Hematopoietic multipotent progenitor cell treated with erythropoietin and hydrocortisone succinate and interleukin-3 and kit ligand, for 8 days (in vitro differentiated cells): Measurements from ENCODE around the gene RANBP17.
A peak's percentile ranks its signal among the peaks of the same experiment; 100 is the strongest.
"Not testable (repeated sequence)": the region's sequence is repeated elsewhere in the genome, so short reads cannot be mapped to it uniquely, and the experiment has no call there.

ENCODE experiments used
- DNase-seq: peaks from one replicate; pipeline ENCODE4 v3.0.0-alpha.2; 2015

RANBP17 gene

DNA sequence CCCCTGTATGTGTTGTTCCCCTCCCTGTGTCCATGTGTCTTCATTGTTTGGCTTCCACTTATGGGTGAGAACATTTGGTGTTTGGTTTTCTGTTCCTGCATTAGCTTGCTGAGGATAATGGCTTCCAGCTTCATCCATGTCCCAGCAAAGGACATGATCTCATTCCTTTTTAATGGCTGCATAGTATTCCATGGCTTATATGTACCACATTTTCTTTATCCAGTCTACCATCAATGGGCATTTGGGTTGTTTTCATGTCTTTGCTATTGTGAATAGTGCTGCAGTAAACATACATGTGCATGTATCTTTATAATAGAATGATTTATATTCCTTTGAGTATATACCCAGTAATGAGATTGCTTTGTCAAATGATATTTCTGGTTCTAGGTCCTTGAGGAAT lies 8.6 kb downstream of the RANBP17 start:
- not testable (repeated sequence) for DNase-seq

DNA sequence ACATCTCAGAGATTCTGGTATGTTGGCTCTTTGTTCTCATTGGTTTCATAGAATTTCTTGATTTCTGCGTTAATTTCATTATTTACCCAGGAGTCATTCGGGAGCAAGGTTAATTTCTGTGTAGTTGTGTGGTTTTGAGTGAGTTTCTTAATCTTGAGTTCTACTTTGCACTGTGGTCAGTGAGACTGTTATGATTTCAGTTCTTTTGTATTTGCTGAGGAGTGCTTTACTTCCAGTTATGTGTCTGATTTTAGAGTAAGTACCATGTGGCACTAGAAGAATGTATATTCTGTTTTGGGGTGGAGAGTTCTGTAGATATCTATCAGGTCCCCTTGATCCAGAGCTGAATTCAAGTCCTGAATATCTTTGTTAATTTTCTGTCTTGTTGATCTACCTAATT lies 12.2 kb downstream of the RANBP17 start:
- DNase-seq = no peak

DNA sequence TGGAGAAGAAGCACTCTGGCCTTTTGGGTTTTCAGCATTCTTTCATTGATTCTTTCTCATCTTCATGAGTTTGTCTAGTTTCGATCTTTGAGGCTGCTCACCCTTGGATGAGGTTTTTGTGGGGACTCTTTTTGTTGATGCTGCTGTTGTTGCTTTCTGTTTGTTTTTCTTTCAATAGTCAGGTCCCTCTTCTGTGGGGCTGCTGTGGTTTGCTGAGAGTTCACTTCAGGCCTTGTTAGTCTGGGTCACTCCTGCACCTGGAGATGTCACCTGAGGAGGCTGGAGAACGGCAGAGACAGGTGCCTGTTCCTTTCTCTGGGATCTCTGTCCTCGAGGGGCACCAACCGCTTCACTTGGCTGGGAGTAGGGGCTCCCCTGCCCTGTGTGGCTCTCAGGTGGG lies 14.0 kb downstream of the RANBP17 start:
- DNase-seq = no peak

DNA sequence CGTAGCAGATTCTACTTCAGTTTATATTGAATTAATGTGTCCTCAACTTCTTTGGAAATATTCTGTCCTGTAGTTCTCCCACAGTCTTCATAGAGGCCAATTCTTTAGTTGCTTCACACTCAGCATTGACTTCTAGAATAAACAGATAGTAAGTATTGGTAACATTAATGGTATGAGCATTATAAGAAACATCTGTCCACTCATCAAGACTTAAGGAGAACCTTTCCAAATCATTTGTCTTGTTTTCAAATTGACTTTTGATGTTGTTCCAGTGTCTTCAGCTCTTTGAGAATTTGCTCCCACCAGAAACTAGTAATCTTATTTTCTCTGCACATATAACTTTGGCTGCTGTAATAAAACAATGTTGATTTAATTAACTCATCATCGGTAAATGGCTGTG lies 18.3 kb downstream of the RANBP17 start:
- DNase-seq = no peak

DNA sequence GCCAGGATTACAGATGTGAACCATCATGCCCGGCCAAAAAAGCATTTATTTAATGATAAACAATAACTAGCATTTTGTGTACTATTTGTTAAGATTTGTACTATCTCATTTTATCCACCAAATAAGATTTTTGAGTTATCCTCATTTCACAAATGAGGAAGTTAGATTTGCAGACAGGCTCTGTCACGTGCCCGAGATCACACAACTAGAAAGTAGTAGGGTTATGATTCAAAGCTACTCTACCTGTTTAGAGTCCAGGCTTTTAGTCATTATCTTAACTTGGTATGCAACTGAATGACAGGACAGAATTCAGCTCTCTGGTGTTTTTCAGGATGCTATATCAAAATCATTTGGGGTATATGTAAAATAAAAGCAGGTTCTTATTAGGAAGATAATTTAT lies 20.5 kb downstream of the RANBP17 start:
- DNase-seq = no peak

DNA sequence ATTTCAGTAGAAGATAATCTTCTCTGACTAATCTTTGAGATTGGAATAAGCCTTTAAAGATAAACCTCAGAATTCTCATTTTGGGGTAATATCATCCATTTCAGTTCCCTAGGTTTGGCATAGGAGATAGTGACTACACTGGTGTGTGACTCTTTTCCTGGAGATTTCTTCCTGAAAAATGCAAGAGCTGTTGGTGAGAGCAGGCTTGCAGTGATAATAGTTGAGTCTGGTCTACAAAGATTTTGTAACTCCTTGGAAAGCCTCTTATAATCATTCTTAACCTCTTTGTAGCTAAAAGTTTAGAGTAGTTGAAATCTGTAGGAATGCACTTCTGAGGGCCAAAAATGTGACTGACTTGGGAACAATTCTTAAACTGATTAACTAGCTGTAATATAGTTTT lies 23.4 kb downstream of the RANBP17 start:
- DNase-seq = no peak

DNA sequence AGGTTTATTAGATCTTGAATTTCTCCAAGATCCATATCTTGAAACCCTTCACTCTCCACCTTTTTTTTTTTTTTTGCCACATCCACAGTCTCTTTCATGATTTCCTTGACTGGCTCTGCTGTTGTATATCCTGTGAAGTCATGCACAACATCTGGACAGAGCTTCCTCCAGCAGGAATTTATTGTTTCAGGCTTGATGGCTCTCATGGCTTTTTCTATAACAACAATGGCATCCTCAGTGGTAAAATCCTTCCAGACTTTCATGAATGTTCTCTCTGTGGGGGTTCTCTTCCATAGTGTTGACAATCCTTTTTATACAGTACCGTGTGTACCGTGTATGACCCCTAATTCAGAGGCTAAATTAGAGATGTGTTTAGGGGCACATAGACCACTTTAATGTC lies 24.0 kb downstream of the RANBP17 start:
- DNase-seq = no peak

DNA sequence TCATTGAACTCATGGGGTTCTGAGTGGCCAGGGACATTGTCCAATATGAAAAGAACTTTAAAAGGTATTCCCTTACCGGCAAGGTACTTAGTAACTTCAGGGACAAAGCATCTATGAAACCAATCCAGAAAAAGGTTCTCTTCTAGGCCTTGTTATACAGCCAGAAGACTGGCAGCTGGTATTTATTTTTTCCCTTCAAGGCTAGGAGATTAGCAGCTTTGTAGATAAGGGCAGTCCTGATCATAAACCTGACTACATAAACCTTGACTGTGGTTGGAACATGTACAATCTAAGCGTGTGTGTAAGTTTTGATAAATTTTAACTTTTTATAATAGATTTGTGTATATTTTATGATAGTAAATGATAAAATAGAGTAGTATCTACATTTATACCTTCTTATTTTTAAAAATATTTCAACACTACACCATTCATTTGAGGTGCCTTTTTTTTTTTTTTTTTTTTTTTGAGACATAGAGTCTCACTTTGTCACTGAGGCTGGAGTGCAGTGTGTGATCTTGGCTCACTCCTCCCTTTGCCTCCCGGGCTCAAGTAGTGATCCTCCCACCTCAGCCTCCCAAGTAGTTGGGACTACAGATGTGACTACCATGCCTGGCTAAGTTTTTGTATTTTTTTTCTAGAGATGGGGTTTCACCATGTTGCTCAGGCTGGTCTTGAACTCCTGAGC lies 24.5 kb downstream of the RANBP17 start:
- no peak for DNase-seq

DNA sequence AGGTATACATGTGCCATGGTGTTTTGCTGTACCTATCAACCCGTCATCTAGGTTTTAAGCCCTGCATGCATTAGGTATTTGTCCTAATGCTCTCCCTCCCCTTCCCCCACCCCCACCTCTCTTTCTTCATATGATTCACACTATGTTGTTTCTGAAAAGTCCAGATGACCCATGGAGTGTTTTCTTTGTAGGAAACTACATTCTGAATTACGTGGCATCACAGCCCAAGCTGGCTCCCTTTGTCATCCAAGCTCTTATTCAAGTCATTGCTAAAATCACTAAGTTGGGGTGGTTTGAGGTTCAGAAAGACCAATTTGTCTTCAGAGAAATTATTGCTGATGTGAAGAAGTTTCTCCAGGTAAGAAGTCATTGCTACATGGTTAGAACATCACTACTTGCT lies 30.4 kb downstream of the RANBP17 start:
- DNase-seq = no peak

DNA sequence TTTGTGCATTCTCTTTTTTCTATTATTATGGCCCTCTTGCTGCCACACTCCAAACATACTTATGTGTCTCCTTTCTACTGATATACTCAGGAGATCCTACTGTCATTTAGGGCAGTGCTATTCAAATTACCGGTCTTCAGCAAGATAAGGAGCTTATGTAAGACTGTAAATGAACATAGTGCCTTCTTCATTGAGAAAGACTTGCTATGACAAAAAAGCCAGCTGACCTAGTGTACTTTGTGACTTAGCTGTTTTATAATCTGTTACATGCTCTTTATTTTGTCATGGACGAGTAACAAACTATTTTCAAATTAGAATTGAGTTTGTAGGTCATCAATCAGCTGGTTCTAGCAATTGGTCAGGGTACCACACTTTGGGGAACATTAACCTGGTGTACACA lies 32.8 kb downstream of the RANBP17 start:
- DNase-seq = no peak

DNA sequence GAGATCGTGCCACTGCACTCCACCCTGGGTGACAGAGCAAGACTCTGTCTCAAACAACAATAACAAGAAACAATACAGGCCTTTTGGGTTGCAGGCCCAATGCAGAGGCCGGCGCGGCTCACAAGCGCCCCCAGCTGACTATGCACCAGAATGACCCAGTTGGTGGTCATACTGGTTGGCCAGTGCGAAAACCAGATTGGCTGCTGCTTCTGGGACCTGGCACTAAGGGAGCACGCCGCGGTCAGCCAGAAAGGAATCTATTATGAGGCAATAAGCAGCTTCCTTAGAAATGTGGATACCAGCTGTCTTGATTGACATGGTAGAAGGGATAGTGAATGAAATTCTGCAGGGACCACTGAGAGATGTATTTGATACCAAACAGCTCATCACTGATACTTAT lies 35.0 kb downstream of the RANBP17 start:
- DNase-seq = no peak

DNA sequence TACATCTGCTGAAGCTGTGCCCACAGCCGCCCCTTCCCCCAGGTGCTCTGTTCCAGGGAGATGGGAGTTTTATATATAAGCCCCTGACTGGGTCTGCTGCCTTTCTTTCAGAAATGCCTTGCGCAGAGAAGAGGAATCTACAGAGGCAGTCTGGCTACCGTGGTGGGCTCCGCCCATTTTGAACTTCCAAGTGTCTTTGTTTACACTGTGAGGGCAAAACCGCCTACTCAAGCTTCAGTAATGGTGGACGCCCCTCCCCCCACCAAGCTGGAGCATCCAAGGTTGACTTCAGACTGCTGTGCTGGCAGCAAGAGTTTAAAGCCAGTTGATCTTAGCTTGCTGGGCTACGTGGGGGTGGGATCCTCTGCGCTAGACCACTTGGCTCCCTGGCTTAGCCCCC lies 41.3 kb downstream of the RANBP17 start:
- DNase-seq = no peak

DNA sequence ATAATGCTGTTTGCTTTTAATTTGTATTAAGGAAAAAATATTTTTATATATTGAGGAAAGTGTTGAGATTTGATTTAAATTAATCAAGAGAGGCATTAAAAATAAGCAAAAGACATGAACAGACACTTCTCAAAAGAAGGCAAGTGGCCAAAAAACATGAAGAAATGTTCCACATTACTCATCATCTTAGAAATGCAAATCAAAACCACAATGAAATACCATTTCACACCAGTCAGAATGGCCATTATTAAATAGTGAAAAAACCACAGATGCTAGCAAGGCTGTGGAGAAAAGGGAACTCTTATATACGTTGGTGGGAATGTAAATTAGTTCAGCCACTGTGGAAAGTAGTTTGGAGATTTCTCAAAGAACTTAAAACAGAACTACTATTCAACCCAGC lies 45.9 kb downstream of the RANBP17 start:
- no peak for DNase-seq

DNA sequence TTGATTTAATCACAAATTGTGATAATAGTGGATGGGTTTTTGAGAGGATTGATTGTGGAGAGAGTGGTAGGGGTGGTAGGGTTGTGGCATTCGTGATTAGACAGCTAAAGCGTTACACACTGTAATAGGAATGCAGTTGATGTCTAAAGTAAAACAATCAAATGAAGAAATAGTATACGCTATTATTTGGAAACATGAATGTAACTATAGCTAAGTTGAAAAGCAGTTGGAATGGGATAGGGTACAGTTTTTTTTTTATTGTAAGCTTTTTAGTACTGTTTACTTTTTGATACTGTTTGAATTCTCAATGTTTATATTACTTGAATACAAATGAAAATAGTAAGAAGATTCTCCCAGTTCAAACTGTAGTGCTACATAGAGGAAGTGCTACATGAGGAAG lies 51.8 kb downstream of the RANBP17 start:
- DNase-seq = no peak

DNA sequence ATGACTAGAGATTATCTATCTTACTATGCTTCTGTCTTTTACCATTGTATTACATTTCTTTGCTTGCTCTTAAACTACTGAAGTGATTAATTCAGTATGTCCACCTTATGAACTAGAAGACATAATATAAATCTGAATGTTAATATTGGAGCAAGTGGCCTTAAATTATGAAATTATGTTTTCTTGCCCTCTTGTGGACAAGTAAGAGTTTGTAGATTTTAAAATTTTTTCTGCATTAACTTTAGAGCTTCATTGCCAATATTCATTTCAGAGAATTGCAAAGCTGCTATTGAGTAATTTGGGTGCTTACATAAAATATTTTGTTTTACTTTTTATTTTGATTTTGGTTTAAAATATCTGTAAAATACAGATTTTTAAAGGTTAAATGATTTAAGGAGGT lies 55.3 kb downstream of the RANBP17 start:
- peak; percentile 12 for DNase-seq

DNA sequence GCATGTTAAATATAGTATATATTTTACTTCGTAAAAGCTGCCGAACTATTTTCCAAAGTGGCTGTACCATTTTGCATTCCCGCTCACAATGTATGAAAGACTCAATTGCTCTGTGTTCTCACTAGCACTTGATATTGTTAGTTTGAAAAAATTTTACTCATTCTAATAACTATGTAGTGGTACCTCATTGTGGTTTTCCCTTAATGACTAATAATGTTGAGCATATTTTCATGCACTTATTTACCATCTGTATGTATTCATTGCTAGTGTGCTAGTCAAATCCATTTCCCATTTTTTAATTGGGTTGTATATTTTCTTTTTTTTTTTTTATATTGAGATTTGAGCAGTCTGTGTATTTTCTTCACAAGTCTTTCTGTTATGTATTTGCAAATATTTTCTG lies 58.4 kb downstream of the RANBP17 start:
- no peak for DNase-seq

DNA sequence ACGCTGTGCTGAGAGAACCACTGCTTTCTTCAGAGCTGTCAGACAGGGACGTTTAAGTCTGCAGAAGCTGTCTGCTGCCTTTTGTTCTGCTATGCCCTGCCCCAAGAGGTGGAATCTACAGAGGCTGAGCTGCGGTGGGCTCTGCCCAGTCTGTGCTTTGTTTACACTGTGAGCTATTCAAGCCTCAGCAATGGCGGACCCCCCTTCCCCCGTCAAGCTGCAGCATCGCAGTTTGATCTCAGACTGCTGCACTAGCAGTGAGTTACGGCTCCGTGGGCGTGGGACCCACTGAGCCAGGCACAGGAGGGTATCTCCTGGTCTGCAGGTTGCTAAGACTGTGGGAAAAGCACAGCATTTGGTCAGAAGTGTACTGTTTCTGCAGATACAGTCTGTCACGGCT lies 60.5 kb downstream of the RANBP17 start:
- not testable (repeated sequence) for DNase-seq

DNA sequence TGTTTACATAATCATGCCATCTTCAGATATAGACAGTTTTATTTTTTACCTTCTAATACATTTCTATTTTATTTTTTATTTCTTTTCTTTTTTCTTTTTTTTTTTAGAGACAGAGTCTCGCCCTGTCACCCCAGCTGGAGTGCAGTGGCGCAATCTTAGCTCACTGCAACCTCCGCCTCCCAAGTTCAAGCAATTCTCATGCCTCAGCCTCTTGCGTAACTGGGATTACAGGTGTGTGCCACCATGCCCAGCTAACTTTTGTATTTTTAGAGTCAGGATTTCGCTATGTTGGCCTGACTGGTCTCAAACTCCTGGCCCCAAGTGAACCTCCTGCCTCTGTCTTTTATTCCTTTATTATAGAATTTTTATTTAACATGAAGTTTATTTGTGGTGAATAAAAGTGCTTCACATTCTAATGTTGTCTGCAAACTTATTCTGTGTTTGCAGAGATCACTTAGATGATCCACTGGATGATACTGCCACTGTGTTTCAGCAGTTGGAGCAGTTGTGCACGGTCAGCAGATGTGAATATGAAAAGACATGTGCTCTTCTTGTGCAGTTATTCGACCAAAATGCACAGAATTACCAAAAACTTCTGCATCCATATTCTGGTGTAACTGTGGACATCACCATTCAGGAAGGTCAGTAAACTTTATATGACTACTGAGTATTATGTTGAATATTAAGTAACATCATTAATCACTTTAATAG lies 62.2 kb downstream of the RANBP17 start:
- DNase-seq = no peak

DNA sequence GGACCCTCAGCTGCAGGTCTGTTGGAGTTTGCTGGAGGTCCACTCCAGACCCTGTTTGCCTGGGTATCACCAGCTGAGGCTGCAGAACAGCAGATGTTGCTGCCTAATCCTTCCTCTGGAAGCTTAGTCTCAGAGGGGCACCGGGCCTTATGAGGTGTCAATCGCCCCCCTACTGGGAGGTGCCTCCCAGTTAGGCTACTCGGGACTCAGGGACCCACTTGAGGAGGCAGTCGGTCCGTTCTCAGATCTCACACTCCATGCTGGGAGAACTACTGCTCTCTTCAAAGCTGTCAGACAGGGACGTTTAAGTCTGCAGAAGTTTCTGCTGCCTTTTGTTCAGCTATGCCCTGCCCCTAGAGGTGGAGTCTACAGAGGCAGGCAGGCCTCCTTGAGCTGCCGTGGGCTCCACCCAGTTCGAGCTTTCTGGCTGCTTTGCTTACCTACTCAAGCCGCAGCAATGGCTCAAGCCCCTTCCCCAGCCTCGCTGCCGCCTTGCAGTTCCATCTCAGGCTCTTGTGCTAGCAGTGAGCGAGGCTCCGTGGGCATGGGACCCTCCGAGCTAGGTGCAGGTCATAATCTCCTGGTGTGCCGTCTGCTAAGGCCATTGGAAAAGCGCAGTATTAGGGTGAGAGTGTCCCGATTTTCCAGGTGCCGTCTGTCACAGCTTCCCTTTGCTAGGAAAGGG lies 73.9 kb downstream of the RANBP17 start:
- not testable (repeated sequence) for DNase-seq

DNA sequence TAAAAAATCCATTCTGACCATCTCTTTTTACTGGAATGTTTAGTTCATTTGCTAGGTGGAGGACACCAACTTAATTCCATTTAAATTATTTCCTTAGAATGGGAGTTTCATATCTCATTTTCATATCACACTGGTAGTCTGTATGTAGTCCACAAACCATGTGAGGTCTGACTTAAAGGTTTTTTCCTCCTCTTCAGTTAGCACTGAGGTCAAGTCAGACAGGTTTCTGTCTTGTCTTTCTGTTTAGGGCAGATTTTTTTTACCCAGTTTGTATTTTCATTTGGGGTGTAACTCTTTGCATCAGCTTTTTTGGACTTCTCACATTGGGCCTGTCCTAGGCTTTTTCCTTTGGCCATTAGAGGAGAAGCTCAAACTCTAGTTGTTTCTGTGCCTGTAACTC lies 75.3 kb downstream of the RANBP17 start:
- no peak for DNase-seq

DNA sequence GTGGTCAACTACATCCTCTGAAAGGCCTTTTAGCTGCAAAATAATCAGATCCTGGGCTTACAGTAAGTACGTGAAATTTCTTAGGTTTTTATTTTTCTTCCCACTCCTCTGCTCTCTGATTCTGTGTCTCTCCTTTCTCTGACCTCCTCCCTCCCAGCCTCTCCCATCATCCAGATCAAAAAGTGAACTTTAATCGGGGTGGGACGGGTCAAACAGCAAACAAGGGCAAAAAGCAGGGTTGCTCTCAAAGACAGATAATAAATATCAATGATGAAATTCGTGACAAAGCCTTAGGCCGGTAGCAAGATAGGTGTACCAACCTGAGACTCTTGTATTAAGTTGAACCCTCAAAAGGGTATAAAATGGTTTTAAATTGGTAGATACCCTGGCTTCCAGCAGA lies 76.1 kb downstream of the RANBP17 start:
- DNase-seq = no peak

DNA sequence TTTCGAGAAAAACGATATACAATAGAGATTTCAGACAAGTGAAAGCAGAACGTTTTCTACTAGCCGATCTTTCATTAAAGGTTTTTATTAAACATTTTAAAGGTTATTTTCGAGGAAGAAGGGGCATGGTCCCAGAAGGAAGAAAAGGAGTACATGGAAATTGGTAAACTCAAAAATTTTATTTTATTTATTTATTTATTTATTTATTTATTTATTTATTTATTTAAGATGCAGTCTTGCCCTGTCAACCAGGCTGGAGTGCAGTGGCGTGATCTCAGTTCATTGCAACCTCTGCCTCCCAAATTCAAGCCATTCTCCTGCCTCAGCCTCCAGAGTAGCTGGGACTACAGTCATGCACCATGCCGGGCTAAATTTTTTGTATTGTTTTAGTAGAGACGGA lies 77.4 kb downstream of the RANBP17 start:
- DNase-seq = no peak

DNA sequence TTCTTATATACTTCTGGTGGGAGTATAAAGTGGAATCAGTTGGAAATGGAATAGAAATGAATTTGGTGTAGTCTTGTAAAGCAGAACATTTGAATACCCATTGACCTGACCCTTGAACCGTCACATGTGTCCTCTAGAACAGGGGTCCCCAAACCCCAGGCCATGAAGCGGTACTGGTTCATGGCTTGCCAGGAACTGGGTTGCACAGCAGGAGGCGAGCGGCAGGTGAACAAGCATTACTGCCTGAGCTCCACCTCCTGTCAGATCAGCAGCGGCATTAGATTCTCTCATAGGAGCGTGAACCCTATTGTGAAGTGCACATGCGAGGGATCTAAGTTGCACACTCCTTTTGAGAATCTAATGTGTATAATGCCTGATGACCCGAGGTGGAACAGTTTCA lies 80.0 kb downstream of the RANBP17 start:
- DNase-seq = no peak

DNA sequence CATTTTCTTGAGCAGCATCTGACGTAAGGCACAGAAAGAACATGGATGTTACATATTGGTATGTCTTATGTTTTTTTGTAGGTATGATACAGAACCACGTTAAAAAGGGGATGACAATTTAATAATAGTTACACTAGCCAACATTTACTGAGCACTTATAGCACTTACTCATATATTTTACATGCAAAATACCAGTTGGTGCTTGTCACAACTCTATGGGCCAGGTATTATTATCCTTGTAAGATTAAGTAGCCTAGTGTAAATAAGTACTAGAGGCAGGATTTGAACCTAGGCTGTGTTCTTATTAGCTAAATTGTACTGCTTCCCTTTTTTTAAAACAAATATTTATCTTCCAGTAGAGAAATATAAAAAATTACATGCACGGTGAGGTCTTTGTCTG lies 83.5 kb downstream of the RANBP17 start:
- no peak for DNase-seq
